Transverse colon (tissue), 4 donors: ENCODE results near the gene SNU13. TPM values are rescaled to one million over a fixed set of nuclear protein-coding genes. Genes with fewer than 3 reads are reported as not detected.

ENCODE experiments used
- DNase-seq: peaks from one replicate; pipeline ENCODE4 v3.0.0-alpha.2; 2019
- H3K27ac ChIP-seq, 4 donors: fragments of 200-600 bp; sonication (generic); 2 replicates each; pipeline ENCODE4 v1.5.1; 2016 to 2018; ENCODE audit warnings: inconsistent platforms in 4 of 4
- H3K27me3 ChIP-seq: fragments of 200-600 bp; sonication (generic); 2 replicates; pipeline ENCODE4 v1.5.1; 2017; ENCODE audit warnings: inconsistent platforms
- H3K36me3 ChIP-seq, 4 donors: fragments of 200-600 bp; sonication (generic); 2 replicates each; pipeline ENCODE4 v1.5.1; 2017 to 2019; ENCODE audit warnings: inconsistent platforms in 4 of 4
- H3K4me1 ChIP-seq, 4 donors: fragments of 200-600 bp; sonication (generic); 2 replicates each; pipeline ENCODE4 v1.5.1; 2017 to 2020; ENCODE audit warnings: inconsistent platforms in 4 of 4
- H3K4me3 ChIP-seq, 4 donors: fragments of 200-600 bp; sonication (generic); 1 replicate in 1 of 4; 2 replicates in 3 of 4; pipeline versions ENCODE4 v1.5.1 to v1.6.1; 2017 to 2019; ENCODE audit warnings: inconsistent platforms in 4 of 4
- H3K9me3 ChIP-seq, 2 donors: fragments of 200-600 bp; sonication (generic); 2 replicates each; pipeline ENCODE4 v1.5.1; 2017 to 2019; ENCODE audit warnings: inconsistent platforms in 2 of 2
- EP300 ChIP-seq: sonication (generic); formaldehyde crosslinking; IDR thresholded peaks from one replicate; pipeline ENCODE4 v1.6.1; 2017; ENCODE audit warnings: antibody characterized with exemption, low read depth
- POLR2A ChIP-seq: fragments of 450-650 bp; IDR thresholded peaks from one replicate; pipeline ENCODE4 v1.6.1; 2016; ENCODE audit warnings: antibody characterized with exemption, mild to moderate bottlenecking, moderate library complexity
- POLR2AphosphoS5 ChIP-seq, 3 donors: sonication (generic); formaldehyde crosslinking; IDR thresholded peaks; one replicate each; pipeline ENCODE4 v1.6.1; 2016; ENCODE audit warnings: antibody characterized with exemption in 3 of 3
- WGBS, 2 donors: methylation state at CpG; one replicate each; pipeline ENCODE4 v1.1.5; 2018; ENCODE audit warnings: low coverage in 1 of 2; 5-methylcytosine and 5-hydroxymethylcytosine counted together
- in situ Hi-C, 4 donors: fragments of 200-750 bp; cut with MboI; loops; one replicate each; pipeline versions ENCODE4 v1.15.0 to v1.15.1; 2017; ENCODE audit warnings: low sequenced_read_pairs in 3 of 4, low pct_ligation_motif_present in 1 of 4, low pct_unique_long_range_greater_than_20kb in 1 of 4
- intact Hi-C: fragments of 100-400 bp; cut with DNase I; formaldehyde crosslinking; loops from one replicate; pipeline ENCODE4 v1.15.1; 2023; ENCODE audit warnings: low total_unique reads
- total RNA-seq, 4 donors: library from RNA; depleted of rRNA; stranded (reverse); fragments of >200 nt; gene quantifications; one replicate each; pipeline ENCODE4 v1.1.0, GENCODE V29; 2016
- TF ChIP-seq, protein P1 (sequence below), 5 experiments: fragments of 200-600 bp in 3 of 5; fragments of 450-650 bp in 2 of 5; sonication (generic) in 3 of 5; IDR thresholded peaks; 1 replicate in 2 of 5; 2 replicates in 3 of 5; pipeline ENCODE4 v1.5.1; 2016 to 2017; ENCODE audit warnings: antibody characterized with exemption in 5 of 5, inconsistent platforms in 3 of 5, mild to moderate bottlenecking in 2 of 5, moderate library complexity in 1 of 5

Gene SNU13
- total RNA-seq, 4 donors from 2014 or later: 32.9 to 89.4 (median 58.9) TPM

DNA sequence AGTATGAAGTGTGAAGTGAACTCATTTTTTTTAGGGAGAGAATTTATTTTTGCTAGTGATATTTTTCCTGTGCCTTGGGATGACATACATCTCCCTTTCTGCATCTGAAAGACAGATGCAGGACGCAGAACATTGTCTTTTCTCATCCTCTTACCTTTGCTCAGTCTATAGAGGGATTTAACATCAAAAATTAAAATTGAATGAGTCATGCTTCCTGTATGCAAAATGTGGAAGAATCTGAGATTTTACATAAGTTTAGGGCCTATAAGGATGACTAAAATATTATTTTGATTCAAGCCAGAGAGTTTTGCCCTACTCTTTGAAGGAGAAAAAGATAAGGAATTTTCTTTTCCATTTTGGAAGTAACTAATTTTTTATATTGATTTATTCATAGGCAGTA, 40.2 kb downstream of the SNU13 start:
- Histone ChIP-seq H3K9me3 (no peaks in the 10 kb centered on the region), H3K27ac (no peak overlapping the region), H3K4me3 (no peak overlapping the region), H3K36me3 (peaks cover 0 to 82% (median 37%) of the 10 kb centered on the region in 4 donors), H3K4me1 (no peaks in the 10 kb centered on the region), H3K27me3 (no peaks in the 10 kb centered on the region)
- intact Hi-C loops (no loop called here), in situ Hi-C loops (no loop called here)
- no peak for TF ChIP-seq POLR2AphosphoS5 (IDR thresholded peaks at IDR 0.05)
- no peak for TF ChIP-seq POLR2A
- TF ChIP-seq, protein P1, sequence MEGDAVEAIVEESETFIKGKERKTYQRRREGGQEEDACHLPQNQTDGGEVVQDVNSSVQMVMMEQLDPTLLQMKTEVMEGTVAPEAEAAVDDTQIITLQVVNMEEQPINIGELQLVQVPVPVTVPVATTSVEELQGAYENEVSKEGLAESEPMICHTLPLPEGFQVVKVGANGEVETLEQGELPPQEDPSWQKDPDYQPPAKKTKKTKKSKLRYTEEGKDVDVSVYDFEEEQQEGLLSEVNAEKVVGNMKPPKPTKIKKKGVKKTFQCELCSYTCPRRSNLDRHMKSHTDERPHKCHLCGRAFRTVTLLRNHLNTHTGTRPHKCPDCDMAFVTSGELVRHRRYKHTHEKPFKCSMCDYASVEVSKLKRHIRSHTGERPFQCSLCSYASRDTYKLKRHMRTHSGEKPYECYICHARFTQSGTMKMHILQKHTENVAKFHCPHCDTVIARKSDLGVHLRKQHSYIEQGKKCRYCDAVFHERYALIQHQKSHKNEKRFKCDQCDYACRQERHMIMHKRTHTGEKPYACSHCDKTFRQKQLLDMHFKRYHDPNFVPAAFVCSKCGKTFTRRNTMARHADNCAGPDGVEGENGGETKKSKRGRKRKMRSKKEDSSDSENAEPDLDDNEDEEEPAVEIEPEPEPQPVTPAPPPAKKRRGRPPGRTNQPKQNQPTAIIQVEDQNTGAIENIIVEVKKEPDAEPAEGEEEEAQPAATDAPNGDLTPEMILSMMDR (IDR thresholded peaks at IDR 0.05): no peak
- TF ChIP-seq EP300: no peak
- WGBS, 2 donors: 85 to 91% methylated on average over 1 of the region's 1 CpG
- DNase-seq: no peak

GRCh38 chr22:41647771-41648170, 40.9 kb downstream of the SNU13 start:
- no peak for TF ChIP-seq POLR2A
- TF ChIP-seq EP300: no peak
- TF ChIP-seq, protein P1 (IDR thresholded peaks at IDR 0.05): no peak
- no peak for TF ChIP-seq POLR2AphosphoS5 (IDR thresholded peaks at IDR 0.05)
- no peak for DNase-seq
- in situ Hi-C loops (no loop called here), intact Hi-C loops (no loop called here)
- Histone ChIP-seq H3K36me3 (peaks cover 0 to 75% (median 37%) of the 10 kb centered on the region in 4 donors), H3K27me3 (no peaks in the 10 kb centered on the region), H3K4me3 (no peak overlapping the region), H3K27ac (no peak overlapping the region), H3K4me1 (no peaks in the 10 kb centered on the region), H3K9me3 (no peaks in the 10 kb centered on the region)
- 80 to 100% methylated on average over 3 of the region's 3 CpGs for WGBS, 2 donors

DNA sequence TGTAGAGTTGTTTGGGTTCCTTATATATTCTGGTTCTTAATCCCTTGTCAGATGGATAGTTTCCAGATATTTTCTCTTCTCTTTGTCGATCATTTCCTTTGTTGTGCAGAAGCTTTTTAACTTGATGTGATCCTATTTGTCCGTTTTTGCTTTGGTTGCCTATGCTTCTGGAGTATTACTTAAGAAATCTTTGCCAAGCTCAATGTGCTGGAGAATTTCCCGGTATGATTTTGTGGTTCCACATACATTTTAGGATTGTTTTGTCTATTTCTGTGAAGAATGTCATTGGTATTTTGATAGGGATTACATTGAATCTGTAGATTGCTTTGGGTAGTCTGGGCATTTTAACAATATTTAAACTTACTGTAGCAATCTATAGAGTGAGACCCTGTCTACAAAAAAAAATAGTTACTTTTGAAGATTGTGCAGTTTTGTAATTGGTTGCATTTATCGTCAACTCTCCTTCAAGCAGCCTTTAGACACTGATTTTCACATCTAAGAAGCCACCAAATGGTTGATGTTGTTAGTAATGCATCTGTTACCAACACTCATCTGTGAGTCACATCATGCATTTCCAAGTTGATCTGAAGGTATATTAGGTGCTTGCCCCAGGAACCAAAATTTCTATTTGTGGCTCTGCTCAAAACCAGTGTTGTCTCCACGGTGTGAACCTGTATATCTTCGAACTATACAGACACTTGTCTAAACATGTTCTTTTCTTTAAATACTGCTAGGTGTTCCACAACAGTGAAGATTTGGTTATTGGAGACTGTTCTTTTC, 46.1 kb downstream of the SNU13 start:
- H3K36me3 ChIP-seq: peaks cover 0 to 62% (median 30%) of the 10 kb centered on the region in 4 donors
- in situ Hi-C loops: no loop called here
- DNase-seq: no peak
- H3K27ac ChIP-seq: no peak overlapping the region
- H3K9me3 ChIP-seq: no peaks in the 10 kb centered on the region
- no peaks in the 10 kb centered on the region for H3K4me1 ChIP-seq
- intact Hi-C loops: no loop called here
- TF ChIP-seq EP300 (no peak), POLR2A (no peak), POLR2AphosphoS5 (IDR thresholded peaks at IDR 0.05) (no peak)
- TF ChIP-seq, protein P1 (IDR thresholded peaks at IDR 0.05): no peak
- no peak overlapping the region for H3K4me3 ChIP-seq
- H3K27me3 ChIP-seq: no peaks in the 10 kb centered on the region
- WGBS, 2 donors: 94 to 95% methylated on average over 6 of the region's 6 CpGs

GRCh38 chr22:41641854-41642253, 46.8 kb downstream of the SNU13 start:
- in situ Hi-C loops (no loop called here), intact Hi-C loops (no loop called here)
- no peaks in the 10 kb centered on the region for H3K4me1 ChIP-seq
- H3K27me3 ChIP-seq: no peaks in the 10 kb centered on the region
- no peak overlapping the region for H3K27ac ChIP-seq
- DNase-seq: no peak
- H3K9me3 ChIP-seq: no peaks in the 10 kb centered on the region
- H3K36me3 ChIP-seq: peaks cover 0 to 62% (median 30%) of the 10 kb centered on the region in 4 donors
- 98% methylated on average over 6 to 7 of the region's 7 CpGs for WGBS, 2 donors
- TF ChIP-seq EP300 (no peak), POLR2A (no peak), POLR2AphosphoS5 (IDR thresholded peaks at IDR 0.05) (no peak)
- TF ChIP-seq, protein P1 (IDR thresholded peaks at IDR 0.05): no peak
- H3K4me3 ChIP-seq: no peak overlapping the region
